Measurements from ENCODE around the gene TK2. TPM values are rescaled to one million over a fixed set of nuclear protein-coding genes. Genes with fewer than 3 reads are reported as not detected.

Gene TK2
- total and polyA plus RNA-seq, 2 donors from 2014 or later = 31.0 to 44.2 TPM

DNA sequence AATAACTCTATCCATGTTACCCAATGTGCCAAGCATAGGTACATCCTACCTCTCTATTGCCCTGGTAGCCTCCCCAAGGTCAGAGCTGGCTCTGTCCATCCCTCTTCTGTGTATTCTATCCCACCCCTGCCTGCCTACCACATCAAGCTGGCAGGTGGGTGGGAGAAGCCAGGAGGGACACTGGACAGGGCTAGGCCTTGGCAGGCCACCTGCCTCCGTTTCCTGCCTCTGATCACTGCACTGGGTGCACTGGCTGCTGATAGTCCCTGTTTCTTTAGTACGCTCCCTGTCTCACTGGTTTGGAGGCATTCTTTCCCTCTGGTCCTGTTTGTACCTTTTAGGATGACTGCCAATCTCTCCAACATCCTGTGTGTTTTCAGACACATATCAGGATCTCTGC, 12.7 kb downstream of the TK2 start:
- Histone ChIP-seq H3K27me3 (ENCODE audit: control insufficient read depth, insufficient read depth, low read length) (no peaks in the 10 kb centered on the region), H3K27ac (ENCODE audit: low read depth in 2 of 2, low read length in 2 of 2) (no peak overlapping the region), H3K9ac (ENCODE audit: low read length in 3 of 3) (no peak overlapping the region), H3K4me1 (ENCODE audit: control insufficient read depth in 2 of 3, insufficient read depth in 2 of 3, low read depth in 1 of 3, low read length in 3 of 3) (no peaks in the 10 kb centered on the region), H3K4me3 (ENCODE audit: low read length in 3 of 3) (no peak overlapping the region), H3K36me3 (ENCODE audit: control insufficient read depth in 2 of 3, insufficient read depth in 3 of 3, low read length in 3 of 3) (peaks cover 0 to 14% (median 14%) of the 10 kb centered on the region in 3 donors), H3K9me3 (ENCODE audit: control insufficient read depth in 2 of 3, insufficient read depth in 1 of 3, low read length in 3 of 3) (no peaks in the 10 kb centered on the region)
- FAIRE-seq (no peak), DNase-seq (no peak)
- TF ChIP-seq, protein P1, sequence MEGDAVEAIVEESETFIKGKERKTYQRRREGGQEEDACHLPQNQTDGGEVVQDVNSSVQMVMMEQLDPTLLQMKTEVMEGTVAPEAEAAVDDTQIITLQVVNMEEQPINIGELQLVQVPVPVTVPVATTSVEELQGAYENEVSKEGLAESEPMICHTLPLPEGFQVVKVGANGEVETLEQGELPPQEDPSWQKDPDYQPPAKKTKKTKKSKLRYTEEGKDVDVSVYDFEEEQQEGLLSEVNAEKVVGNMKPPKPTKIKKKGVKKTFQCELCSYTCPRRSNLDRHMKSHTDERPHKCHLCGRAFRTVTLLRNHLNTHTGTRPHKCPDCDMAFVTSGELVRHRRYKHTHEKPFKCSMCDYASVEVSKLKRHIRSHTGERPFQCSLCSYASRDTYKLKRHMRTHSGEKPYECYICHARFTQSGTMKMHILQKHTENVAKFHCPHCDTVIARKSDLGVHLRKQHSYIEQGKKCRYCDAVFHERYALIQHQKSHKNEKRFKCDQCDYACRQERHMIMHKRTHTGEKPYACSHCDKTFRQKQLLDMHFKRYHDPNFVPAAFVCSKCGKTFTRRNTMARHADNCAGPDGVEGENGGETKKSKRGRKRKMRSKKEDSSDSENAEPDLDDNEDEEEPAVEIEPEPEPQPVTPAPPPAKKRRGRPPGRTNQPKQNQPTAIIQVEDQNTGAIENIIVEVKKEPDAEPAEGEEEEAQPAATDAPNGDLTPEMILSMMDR (IDR thresholded peaks at IDR 0.05; ENCODE audit: borderline replicate concordance, extremely low read depth, insufficient read depth) = no peak
- intact Hi-C loops (cut with DNase I) = no loop called here

DNA sequence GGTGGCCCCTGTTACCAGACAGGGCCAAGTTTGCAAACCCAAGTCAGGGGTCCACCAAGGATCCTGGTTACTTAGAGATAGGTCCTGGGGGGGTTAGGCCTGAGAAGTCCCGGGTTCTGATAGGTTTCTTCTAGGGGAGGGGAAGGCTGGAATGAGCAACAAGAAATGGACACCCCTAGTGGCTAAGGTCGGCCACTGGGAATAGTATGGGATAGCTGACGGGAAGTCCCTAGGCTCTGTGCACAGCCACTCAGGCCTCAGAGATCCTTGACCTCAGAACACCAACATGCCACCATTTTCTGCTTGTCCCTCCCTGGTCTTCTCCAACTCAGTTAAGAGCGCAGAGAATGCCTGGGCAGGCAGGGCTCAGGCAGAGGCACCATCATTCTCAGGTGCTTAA, 13.4 kb downstream of the TK2 start:
- no peak for FAIRE-seq
- Histone ChIP-seq H3K4me1 (ENCODE audit: control insufficient read depth in 2 of 3, insufficient read depth in 2 of 3, low read depth in 1 of 3, low read length in 3 of 3) (no peaks in the 10 kb centered on the region), H3K9ac (ENCODE audit: low read length in 3 of 3) (no peak overlapping the region), H3K36me3 (ENCODE audit: control insufficient read depth in 2 of 3, insufficient read depth in 3 of 3, low read length in 3 of 3) (peaks cover 0 to 14% (median 14%) of the 10 kb centered on the region in 3 donors), H3K4me3 (ENCODE audit: low read length in 3 of 3) (no peak overlapping the region), H3K27me3 (ENCODE audit: control insufficient read depth, insufficient read depth, low read length) (no peaks in the 10 kb centered on the region), H3K27ac (ENCODE audit: low read depth in 2 of 2, low read length in 2 of 2) (no peak overlapping the region), H3K9me3 (ENCODE audit: control insufficient read depth in 2 of 3, insufficient read depth in 1 of 3, low read length in 3 of 3) (no peaks in the 10 kb centered on the region)
- no peak for DNase-seq
- intact Hi-C loops (cut with DNase I) = no loop called here
- TF ChIP-seq, protein P1 (IDR thresholded peaks at IDR 0.05; ENCODE audit: borderline replicate concordance, extremely low read depth, insufficient read depth) = no peak

DNA sequence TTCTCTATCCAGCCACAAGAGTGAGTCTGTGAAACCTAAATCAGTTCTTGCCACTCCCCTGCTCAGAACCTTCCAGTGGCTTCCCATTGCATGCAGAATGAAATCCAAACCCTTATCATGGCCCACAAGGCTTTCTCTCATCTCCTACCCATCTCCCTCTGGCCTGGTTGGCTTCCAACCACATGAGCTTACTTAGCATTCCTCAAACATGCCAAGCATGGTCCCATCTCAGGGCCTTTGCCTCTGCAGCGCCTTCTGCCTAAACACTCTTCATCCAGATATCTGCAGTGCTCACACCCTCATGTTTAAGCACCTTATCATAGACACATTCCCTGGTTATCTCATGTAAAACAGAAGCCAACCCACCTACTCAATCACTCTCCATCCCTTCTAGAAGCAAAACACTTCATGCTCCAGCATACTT, 15.5 kb downstream of the TK2 start:
- Histone ChIP-seq H3K27ac (ENCODE audit: low read depth in 2 of 2, low read length in 2 of 2) (no peak overlapping the region), H3K4me3 (ENCODE audit: low read length in 3 of 3) (no peak overlapping the region), H3K9ac (ENCODE audit: low read length in 3 of 3) (no peak overlapping the region), H3K36me3 (ENCODE audit: control insufficient read depth in 2 of 3, insufficient read depth in 3 of 3, low read length in 3 of 3) (peaks cover 5 to 27% (median 26%) of the 10 kb centered on the region in 3 donors), H3K9me3 (ENCODE audit: control insufficient read depth in 2 of 3, insufficient read depth in 1 of 3, low read length in 3 of 3) (no peaks in the 10 kb centered on the region), H3K27me3 (ENCODE audit: control insufficient read depth, insufficient read depth, low read length) (no peaks in the 10 kb centered on the region), H3K4me1 (ENCODE audit: control insufficient read depth in 2 of 3, insufficient read depth in 2 of 3, low read depth in 1 of 3, low read length in 3 of 3) (no peaks in the 10 kb centered on the region)
- DNase-seq (no peak), FAIRE-seq (no peak)
- intact Hi-C loops (cut with DNase I) = no loop called here
- TF ChIP-seq, protein P1 (IDR thresholded peaks at IDR 0.05; ENCODE audit: borderline replicate concordance, extremely low read depth, insufficient read depth) = no peak

DNA sequence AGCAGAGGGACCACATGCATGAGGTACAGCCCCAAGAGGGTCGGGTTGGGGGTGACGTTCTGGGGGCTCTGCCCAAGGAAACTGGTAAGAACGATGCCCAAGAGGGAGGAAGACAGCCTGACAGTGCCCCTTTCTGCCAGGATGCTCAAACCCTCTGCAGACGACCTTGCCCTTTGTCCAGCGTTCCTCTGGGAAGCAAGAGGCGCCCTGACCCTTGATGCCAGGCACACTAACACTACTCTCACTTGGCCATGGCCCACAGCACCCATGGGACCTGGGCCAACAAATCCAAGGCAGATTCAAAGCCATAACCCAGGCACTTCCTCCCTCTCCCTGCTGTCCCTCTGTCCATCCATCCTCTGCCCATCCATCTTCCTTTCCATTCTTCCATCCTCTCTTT, 20.4 kb downstream of the TK2 start:
- Histone ChIP-seq H3K4me3 (ENCODE audit: low read length in 3 of 3) (no peak overlapping the region), H3K27ac (ENCODE audit: low read depth in 2 of 2, low read length in 2 of 2) (no peak overlapping the region), H3K36me3 (ENCODE audit: control insufficient read depth in 2 of 3, insufficient read depth in 3 of 3, low read length in 3 of 3) (peaks cover 5 to 30% (median 27%) of the 10 kb centered on the region in 3 donors), H3K9ac (ENCODE audit: low read length in 3 of 3) (no peak overlapping the region), H3K4me1 (ENCODE audit: control insufficient read depth in 2 of 3, insufficient read depth in 2 of 3, low read depth in 1 of 3, low read length in 3 of 3) (no peaks in the 10 kb centered on the region), H3K9me3 (ENCODE audit: control insufficient read depth in 2 of 3, insufficient read depth in 1 of 3, low read length in 3 of 3) (no peaks in the 10 kb centered on the region), H3K27me3 (ENCODE audit: control insufficient read depth, insufficient read depth, low read length) (no peaks in the 10 kb centered on the region)
- intact Hi-C loops (cut with DNase I) = no loop called here
- TF ChIP-seq, protein P1 (IDR thresholded peaks at IDR 0.05; ENCODE audit: borderline replicate concordance, extremely low read depth, insufficient read depth) = no peak
- DNase-seq (no peak), FAIRE-seq (no peak)

All from kidney (tissue), 14 donors.